Activated CD4-positive, CD25-positive, alpha-beta regulatory T cell treated with anti-CD3 and anti-CD28 coated beads, Interleukin-2, amount 50 U/mL, for 24 hours (primary cell): Measurements from ENCODE around the gene CD36.

Experiments
- ATAC-seq, 2 donors: fragments of 150-1000 bp; cut with Tn5 transposase; one replicate each; pipeline ENCODE4 v1.10.0; 2021; ENCODE audit warnings: mild to moderate bottlenecking in 1 of 2, moderate library complexity in 1 of 2

CD36 gene

GRCh38 chr7:80637911-80638765 is at the start of gene CD36:
Gene CD36, plus strand, starts transcription at chr7:80638642. Its CDS starts 8,099 bp downstream, at chr7:80646741.
- no peak for ATAC-seq

GRCh38 chr7:80589631-80590030 is 48.8 kb upstream of the CD36 start:
- ATAC-seq = no peak

- ATAC-seq = no peak
Measured at GRCh38 chr7:80591654-80592053, 46.8 kb upstream of the CD36 start.

GRCh38 chr7:80593869-80594586 is 44.4 kb upstream of the CD36 start:
- ATAC-seq = no peak

GRCh38 chr7:80596933-80597517 is 41.4 kb upstream of the CD36 start:
- ATAC-seq = no peak

GRCh38 chr7:80597875-80598274 is 40.6 kb upstream of the CD36 start:
- ATAC-seq = no peak

- ATAC-seq = no peak
Measured at GRCh38 chr7:80600046-80600445, 38.4 kb upstream of the CD36 start.

- no peak for ATAC-seq
Measured at GRCh38 chr7:80601999-80602398, 36.4 kb upstream of the CD36 start.

- no peak for ATAC-seq
Measured at GRCh38 chr7:80603940-80604339, 34.5 kb upstream of the CD36 start.

GRCh38 chr7:80604436-80604835 is 34.0 kb upstream of the CD36 start:
- no peak for ATAC-seq

- no peak for ATAC-seq
Measured at GRCh38 chr7:80607136-80607535, 31.3 kb upstream of the CD36 start.

GRCh38 chr7:80608336-80608735 is 30.1 kb upstream of the CD36 start:
- no peak for ATAC-seq

GRCh38 chr7:80609751-80610150 is 28.7 kb upstream of the CD36 start:
- ATAC-seq = no peak

- ATAC-seq = no peak
Measured at GRCh38 chr7:80611353-80611752, 27.1 kb upstream of the CD36 start.

GRCh38 chr7:80611779-80612178 is 26.7 kb upstream of the CD36 start:
- no peak for ATAC-seq

- ATAC-seq = no peak
Measured at GRCh38 chr7:80612880-80613279, 25.6 kb upstream of the CD36 start.

- ATAC-seq = no peak
Measured at GRCh38 chr7:80613519-80613918, 24.9 kb upstream of the CD36 start.

GRCh38 chr7:80614851-80615271 is 23.6 kb upstream of the CD36 start:
- ATAC-seq = no peak

- no peak for ATAC-seq
Measured at GRCh38 chr7:80618096-80618495, 20.3 kb upstream of the CD36 start.

- no peak for ATAC-seq
Measured at GRCh38 chr7:80619741-80620140, 18.7 kb upstream of the CD36 start.

GRCh38 chr7:80622541-80622940 is 15.9 kb upstream of the CD36 start:
- no peak for ATAC-seq

- no peak for ATAC-seq
Measured at GRCh38 chr7:80623503-80624252, 14.8 kb upstream of the CD36 start.

GRCh38 chr7:80624763-80625162 is 13.7 kb upstream of the CD36 start:
- ATAC-seq = no peak
